NB4 (cell line): ENCODE data around the gene ODAD2.
"Not testable (repeated sequence)": the region's sequence is repeated elsewhere in the genome, so short reads cannot be mapped to it uniquely, and the experiment has no call there.

Experiments used
- DNase-seq: peaks from one replicate; pipeline ENCODE4 v3.0.0; 2010; ENCODE audit warnings: low read depth
- H3K4me3 ChIP-seq: one replicate; pipeline ENCODE4 v1.5.1; 2011; ENCODE audit warnings: mild to moderate bottlenecking, low read depth, low read length, moderate library complexity
- MYC ChIP-seq: IDR thresholded peaks from 2 replicates; pipeline ENCODE4 v1.6.1; 2011; ENCODE audit warnings: low read depth, low read length
- POLR2A ChIP-seq: IDR thresholded peaks from 2 replicates; pipeline ENCODE4 v1.6.1; 2011; ENCODE audit warnings: mild to moderate bottlenecking; ENCODE audit not compliant: insufficient read length; ENCODE audit errors: extremely low read depth
- TF ChIP-seq, protein P1 (sequence below): IDR thresholded peaks from one replicate; pipeline ENCODE4 v1.5.1; 2012; ENCODE audit warnings: low read depth, low read length
- TF ChIP-seq, protein P2 (sequence below): IDR thresholded peaks from 2 replicates; pipeline ENCODE4 v1.6.1; 2011; ENCODE audit warnings: low read depth, low read length

ODAD2 gene

DNA sequence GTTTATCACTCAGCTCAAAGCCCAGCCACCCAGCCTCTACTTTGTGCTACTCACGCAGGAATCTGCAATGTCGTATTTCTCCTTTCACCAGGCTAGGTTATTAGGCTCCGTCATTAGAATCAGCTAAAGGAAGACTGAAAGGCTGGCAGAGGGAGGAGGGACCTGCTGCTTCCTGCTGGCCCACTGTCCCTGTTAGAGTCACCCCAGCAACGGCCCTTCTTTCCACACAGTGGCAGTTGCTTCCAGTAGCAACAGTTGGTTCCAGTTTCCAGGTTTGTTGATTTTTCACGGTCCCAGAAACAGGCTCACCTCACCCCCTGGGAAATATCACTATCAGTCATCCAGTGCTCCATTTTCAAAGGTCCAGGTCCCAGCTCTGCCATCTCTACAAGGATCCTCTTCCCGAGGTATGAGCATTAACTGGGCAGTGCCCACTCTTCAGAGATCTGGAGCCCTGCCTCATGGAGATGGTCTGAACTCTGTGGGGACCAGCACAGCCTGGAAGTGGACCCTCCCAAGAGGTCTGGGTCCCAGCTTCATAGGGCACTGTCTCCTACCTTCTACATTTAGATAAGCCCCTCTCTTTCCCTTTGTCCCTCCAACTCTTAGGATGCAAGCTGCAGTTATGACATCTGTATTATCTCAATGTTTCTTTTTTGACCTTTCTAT lies 15.9 kb downstream of the ODAD2 start:
- TF ChIP-seq MYC (no peak), POLR2A (no peak)
- TF ChIP-seq, protein P1, sequence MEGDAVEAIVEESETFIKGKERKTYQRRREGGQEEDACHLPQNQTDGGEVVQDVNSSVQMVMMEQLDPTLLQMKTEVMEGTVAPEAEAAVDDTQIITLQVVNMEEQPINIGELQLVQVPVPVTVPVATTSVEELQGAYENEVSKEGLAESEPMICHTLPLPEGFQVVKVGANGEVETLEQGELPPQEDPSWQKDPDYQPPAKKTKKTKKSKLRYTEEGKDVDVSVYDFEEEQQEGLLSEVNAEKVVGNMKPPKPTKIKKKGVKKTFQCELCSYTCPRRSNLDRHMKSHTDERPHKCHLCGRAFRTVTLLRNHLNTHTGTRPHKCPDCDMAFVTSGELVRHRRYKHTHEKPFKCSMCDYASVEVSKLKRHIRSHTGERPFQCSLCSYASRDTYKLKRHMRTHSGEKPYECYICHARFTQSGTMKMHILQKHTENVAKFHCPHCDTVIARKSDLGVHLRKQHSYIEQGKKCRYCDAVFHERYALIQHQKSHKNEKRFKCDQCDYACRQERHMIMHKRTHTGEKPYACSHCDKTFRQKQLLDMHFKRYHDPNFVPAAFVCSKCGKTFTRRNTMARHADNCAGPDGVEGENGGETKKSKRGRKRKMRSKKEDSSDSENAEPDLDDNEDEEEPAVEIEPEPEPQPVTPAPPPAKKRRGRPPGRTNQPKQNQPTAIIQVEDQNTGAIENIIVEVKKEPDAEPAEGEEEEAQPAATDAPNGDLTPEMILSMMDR = no peak
- TF ChIP-seq, protein P2, sequence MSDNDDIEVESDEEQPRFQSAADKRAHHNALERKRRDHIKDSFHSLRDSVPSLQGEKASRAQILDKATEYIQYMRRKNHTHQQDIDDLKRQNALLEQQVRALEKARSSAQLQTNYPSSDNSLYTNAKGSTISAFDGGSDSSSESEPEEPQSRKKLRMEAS = no peak
- DNase-seq = no peak

DNA sequence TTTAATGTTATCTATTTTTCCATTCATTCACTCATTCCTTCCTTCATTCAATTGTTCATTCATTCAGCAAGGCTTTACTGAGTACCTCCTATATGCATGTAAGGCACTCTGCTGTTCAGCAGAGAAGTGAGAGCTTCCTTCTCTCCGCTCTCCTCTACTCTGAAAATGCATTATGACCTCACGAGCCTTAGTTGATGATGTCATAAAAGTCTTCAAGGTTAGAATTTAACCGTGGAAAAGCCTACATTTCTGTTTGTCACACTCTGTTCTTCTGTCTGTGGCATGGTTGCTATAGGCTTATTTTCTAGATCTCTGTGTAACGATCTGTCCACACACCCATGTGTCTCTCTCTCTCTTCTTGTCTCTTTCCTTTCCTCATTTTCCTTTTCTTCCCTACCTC lies 17.1 kb downstream of the ODAD2 start:
- H3K4me3 ChIP-seq = no peak overlapping the region
- TF ChIP-seq POLR2A (no peak), MYC (no peak)
- TF ChIP-seq, protein P2 = no peak
- TF ChIP-seq, protein P1 = no peak
- no peak for DNase-seq

More for the DNA sequence above, 15.9 kb downstream of the ODAD2 start:
- H3K4me3 ChIP-seq = no peak overlapping the region

DNA sequence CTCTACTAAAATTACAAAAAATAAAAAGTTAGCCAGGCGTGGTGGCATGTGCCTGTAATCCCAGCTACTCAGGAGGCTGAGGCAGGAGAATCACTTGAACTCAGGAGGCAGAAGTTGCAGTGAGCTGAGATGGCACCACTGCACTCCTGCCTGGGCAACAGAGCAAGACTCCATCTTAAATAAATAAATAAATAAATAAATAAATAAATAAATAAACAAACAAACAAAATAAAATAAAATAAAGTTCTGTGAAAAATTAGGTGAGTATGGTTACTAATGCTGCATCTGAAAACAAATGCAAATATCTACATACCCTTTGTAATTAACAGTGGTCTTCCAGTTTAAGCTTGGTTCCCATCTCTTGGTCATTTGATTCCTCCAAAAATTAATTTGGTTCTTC lies 28.1 kb downstream of the ODAD2 start:
- DNase-seq, H3K4me3 ChIP-seq: not testable (repeated sequence)

DNA sequence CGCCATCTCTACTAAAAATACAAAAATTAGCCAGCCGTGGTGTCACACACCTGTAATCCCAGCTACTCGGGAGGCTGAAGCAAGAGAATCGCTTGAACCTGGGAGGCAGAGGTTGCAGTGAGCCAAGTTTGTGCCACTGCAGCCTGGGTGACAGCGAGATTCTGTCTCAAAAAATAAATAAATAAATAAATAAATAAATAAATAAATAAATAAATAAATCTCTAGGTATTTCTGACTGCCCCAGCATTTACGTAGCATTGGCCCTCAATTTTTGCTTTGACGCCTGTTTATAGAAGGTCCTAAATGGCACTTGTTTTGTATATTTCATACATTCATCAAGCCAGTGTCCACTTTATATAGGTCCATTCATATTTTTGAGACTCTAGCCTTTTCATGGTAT lies 28.9 kb downstream of the ODAD2 start:
- not testable (repeated sequence) for H3K4me3 ChIP-seq, DNase-seq

DNA sequence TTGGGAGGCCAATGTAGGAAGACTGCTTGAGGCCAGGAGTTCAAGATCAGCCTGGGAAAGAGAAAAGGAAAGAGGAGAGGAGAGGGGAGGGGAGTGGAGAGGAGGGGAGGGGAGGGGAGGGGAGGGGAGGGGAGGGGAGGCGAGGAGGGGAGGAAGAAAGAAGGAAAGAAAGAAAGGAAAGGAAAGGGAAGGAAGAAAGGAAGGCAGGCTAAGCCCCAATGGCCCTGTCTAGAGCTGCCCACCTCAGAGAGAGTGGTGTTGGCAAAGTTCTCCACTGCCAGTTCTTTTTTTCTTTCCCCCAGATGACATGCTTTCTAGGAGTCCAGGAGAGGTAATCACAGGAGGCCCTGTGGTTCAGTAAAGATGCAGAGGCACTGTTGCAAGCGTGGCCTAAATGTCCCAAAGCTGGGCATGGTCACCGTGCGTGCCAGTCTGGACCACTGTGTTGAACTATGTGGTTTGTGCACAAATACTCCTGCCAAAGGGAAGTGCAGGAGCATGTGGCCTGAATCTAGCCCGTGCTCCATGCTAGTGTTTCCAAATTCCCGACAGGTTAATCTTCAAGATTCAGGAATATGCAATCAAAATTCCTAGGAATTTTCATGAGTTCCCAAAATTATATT lies 39.7 kb downstream of the ODAD2 start:
- no peak for DNase-seq
- no peak overlapping the region for H3K4me3 ChIP-seq
- TF ChIP-seq, protein P1 = no peak
- TF ChIP-seq POLR2A (no peak), MYC (no peak)
- TF ChIP-seq, protein P2 = no peak

DNA sequence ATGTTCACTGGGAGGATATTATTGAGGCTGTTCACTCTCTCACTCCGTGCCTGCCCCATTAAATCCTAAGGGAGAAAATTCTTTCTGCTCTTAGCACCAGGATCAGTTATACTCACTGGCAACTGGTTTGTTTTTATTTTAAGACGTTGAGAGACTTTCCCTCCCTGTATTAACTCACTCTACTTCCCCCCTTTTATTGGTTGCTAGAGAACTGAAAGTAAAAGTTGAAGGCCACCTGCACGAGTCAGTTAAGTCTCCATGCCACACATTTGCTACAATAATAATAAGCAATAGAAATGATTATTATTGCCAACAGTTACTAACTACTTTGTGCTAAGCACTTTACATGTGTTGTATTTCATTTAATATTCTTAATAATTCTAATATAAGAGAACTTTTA lies 40.5 kb downstream of the ODAD2 start:
- H3K4me3 ChIP-seq, DNase-seq: not testable (repeated sequence)

DNA sequence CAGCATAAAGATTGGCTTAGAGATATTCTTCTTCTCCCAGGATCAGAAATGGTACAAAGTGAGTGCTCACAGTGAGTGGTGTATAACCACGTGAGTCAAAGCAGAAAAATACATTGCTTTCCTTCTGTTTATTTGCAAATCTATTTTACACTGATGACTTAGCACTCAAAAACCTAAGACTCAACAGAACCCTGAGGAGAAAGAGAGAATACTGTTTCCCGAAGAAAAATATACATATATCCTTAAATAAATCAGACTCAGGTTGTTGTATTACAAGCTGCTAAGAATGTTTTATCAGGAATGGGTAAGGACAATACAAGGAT lies 48.7 kb downstream of the ODAD2 start:
- H3K4me3 ChIP-seq = no peak overlapping the region
- TF ChIP-seq POLR2A (no peak), MYC (no peak)
- TF ChIP-seq, protein P1 = no peak
- TF ChIP-seq, protein P2 = no peak
- no peak for DNase-seq
